K562 (cell line): Measurements from ENCODE around the gene METTL24. TPM values are rescaled to one million over a fixed set of nuclear protein-coding genes. Genes with fewer than 3 reads are reported as not detected.

Experiments used
- E2F8 ChIP-seq: fragments of 450-650 bp; IDR thresholded peaks from 2 replicates; pipeline ENCODE4 v1.7.1; 2018; ENCODE audit warnings: mild to moderate bottlenecking, low read depth; ENCODE audit not compliant: partially characterized antibody
- PBX2 ChIP-seq, 2 experiments: IDR thresholded peaks in 1 of 2; conservative IDR thresholded peaks in 1 of 2; 2 replicates each; pipeline ENCODE4 v1.6.1; 2016; ENCODE audit warnings: low read depth in 2 of 2, mild to moderate bottlenecking in 1 of 2, missing compliant biosample characterization in 1 of 2, missing genetic modification characterization in 1 of 2, moderate library complexity in 1 of 2
- PPARD ChIP-seq: fragments of 250-450 bp; sonication (Bioruptor Pico); IDR thresholded peaks from 2 replicates; pipeline ENCODE4 v1.8.0; 2022; ENCODE audit warnings: inconsistent platforms, mild to moderate bottlenecking, moderate library complexity
- SREBF2 ChIP-seq: sonication (generic); formaldehyde crosslinking; IDR thresholded peaks from 2 replicates; pipeline ENCODE4 v1.4.0; 2020; ENCODE audit warnings: mild to moderate bottlenecking, missing genetic modification reagents
- XRCC4 ChIP-seq: IDR thresholded peaks from one replicate; pipeline ENCODE4 v1.6.1; 2011; ENCODE audit not compliant: insufficient read depth, insufficient read length; ENCODE audit errors: extremely low read depth
- polyA plus RNA-seq, 8 experiments: library from polyadenylated mRNA; depleted of rRNA in 4 of 8; stranded (reverse) in 5 of 8; unstranded in 3 of 8; fragments of >200 nt; fragmentation: Nextera tagmentation in 2 of 8; fragmentation: Illumina TruSeq in 1 of 8; extraction: Ambion mirVana in 2 of 8; extraction: Trizol in 1 of 8; gene quantifications; 2 replicates each; pipeline versions ENCODE4 v1.2.1 to v1.2.3, GENCODE V29; 2011 to 2014; ENCODE audit warnings: inconsistent platforms in 1 of 8, missing spikeins in 1 of 8
- total RNA-seq, 7 experiments: library from RNA; depleted of rRNA in 6 of 7; stranded (reverse); fragments of >200 nt in 6 of 7; fragmentation: Illumina TruSeq in 2 of 7; extraction: Trizol in 2 of 7; gene quantifications; 2 replicates each; pipeline versions ENCODE4 v1.2.1 to v1.2.3, GENCODE V29; 2011 to 2021; ENCODE audit warnings: low replicate concordance in 1 of 7

METTL24 gene
- total and polyA plus RNA-seq, 9 of the 15 experiments (the other 6 are each of a cell fraction or from before 2014, with no cell fraction given), result not detected

GRCh38 chr6:110298411-110298810, 59.7 kb downstream of the METTL24 start (continued):
- TF ChIP-seq PBX2 (CRISPR knock-in tag; IDR thresholded peaks at IDR 0.05; ENCODE audit: low read depth), result no peak
- no peak for TF ChIP-seq PBX2 (tag; conservative IDR thresholded peaks at IDR 0.05; ENCODE audit: low read depth)
- no peak for TF ChIP-seq E2F8
- TF ChIP-seq SREBF2 (CRISPR knock-in tag), result no peak
- no peak for TF ChIP-seq PPARD (CRISPR knock-in tag)
- no peak for TF ChIP-seq XRCC4
